ENCODE results near the gene ASCL5.

DNA sequence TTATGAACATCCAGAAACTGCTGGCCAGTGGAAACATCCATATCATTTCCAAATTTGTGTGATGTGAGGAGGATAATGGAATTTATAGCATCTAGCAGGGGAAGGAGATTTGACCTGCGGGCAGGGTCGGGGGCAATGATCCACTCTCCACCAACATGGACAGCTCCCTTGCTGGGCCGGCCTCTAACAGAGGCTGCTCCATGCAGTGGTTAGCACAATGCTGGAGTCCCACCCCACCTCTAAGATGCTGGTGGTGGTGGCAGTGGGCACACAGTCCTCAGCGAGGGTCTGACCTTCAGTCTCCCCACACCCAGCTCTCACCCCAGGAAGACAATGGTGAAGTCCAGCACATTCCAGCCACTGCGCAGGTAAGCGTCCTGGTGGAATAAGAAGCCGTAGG is 33.4 kb downstream of the ASCL5 start:
- TF ChIP-seq, protein P1, sequence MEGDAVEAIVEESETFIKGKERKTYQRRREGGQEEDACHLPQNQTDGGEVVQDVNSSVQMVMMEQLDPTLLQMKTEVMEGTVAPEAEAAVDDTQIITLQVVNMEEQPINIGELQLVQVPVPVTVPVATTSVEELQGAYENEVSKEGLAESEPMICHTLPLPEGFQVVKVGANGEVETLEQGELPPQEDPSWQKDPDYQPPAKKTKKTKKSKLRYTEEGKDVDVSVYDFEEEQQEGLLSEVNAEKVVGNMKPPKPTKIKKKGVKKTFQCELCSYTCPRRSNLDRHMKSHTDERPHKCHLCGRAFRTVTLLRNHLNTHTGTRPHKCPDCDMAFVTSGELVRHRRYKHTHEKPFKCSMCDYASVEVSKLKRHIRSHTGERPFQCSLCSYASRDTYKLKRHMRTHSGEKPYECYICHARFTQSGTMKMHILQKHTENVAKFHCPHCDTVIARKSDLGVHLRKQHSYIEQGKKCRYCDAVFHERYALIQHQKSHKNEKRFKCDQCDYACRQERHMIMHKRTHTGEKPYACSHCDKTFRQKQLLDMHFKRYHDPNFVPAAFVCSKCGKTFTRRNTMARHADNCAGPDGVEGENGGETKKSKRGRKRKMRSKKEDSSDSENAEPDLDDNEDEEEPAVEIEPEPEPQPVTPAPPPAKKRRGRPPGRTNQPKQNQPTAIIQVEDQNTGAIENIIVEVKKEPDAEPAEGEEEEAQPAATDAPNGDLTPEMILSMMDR (IDR thresholded peaks at IDR 0.05 in 2 of 3, conservative IDR thresholded peaks at IDR 0.05 in 1 of 3; ENCODE audit: insufficient read depth in 2 of 3, low read depth in 1 of 3, low read length in 3 of 3) = no peak
- no peak for TF ChIP-seq ERF (CRISPR knock-in tag; IDR thresholded peaks at IDR 0.05)
- no peak for TF ChIP-seq USF1 (CRISPR knock-in tag; IDR thresholded peaks at IDR 0.05)
- TF ChIP-seq FOXJ3 (CRISPR knock-in tag; IDR thresholded peaks at IDR 0.05) = no peak
- TF ChIP-seq EP300 (IDR thresholded peaks at IDR 0.05; ENCODE audit: low read length) = no peak
- no peak for TF ChIP-seq ZNF589 (CRISPR knock-in tag; IDR thresholded peaks at IDR 0.05; ENCODE audit: low read depth)
- TF ChIP-seq NRF1 (conservative IDR thresholded peaks at IDR 0.05 in 1 of 2, IDR thresholded peaks at IDR 0.05 in 1 of 2) = no peak

Data from K562 (cell line).